Activated CD8-positive, alpha-beta memory T cell treated with anti-CD3 and anti-CD28 coated beads for 1 hour (primary cell): ENCODE measurements around the gene FAM240A.
A peak's percentile ranks its signal among the peaks of the same experiment; 100 is the strongest.

ENCODE experiments used
- DNase-seq, 2 donors: peaks; one replicate each; pipeline ENCODE4 v3.0.0-alpha.2; 2020; ENCODE audit warnings: low read depth in 1 of 2; ENCODE audit errors: extremely low read depth in 1 of 2

The FAM240A gene

GRCh38 chr3:46619845-46620778 lies 7.8 kb downstream of the FAM240A start:
- no peak for DNase-seq

- no peak for DNase-seq
Observed at GRCh38 chr3:46624533-46624932, 12.2 kb downstream of the FAM240A start.

DNA sequence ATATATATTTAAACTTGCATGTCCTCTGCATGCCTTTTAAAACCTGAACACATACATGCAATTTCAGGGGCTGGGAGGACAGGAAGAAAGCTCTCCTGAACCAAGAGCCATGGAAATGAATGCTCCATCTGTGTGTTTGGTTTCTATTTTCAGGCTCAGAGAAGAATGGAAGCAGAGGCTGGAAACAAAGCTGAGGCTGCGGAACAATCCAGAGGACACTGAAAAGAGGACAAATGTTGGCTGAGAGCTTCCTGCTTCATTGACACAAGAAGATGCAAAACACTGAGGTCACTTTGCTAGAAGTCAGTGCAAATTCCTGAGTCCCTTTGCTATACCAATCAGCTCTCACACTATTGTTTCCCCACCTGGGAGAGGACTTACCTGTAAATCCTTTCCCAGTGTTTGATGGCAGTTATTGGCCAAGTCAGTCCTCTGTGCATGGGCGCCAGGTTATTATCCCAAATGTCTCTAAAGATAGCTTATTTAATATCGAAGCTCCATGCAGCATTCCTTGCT lies 12.7 kb downstream of the FAM240A start:
- no peak for DNase-seq

DNA sequence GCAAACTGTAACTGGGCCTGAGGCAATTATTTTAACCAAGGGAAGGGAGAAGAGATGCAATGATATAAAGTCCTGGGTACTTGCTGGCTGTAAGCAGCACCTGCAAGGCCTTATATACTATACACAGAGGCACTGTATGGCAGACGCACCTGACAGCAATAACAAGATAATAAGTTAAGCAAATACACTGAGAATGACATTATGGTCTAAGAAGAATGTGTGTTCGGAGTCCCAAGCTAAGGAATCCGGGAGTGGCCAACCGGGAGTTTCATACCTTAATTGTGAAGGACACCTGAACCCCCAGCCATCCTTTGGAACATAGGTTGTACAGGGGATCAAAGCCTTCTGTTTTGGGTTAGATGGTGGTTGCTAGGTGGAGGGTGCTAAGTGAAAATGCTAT lies 13.7 kb downstream of the FAM240A start:
- DNase-seq, result no peak

- DNase-seq, result no peak
Observed at GRCh38 chr3:46627078-46627477, 14.8 kb downstream of the FAM240A start.

- DNase-seq, result no peak
Observed at GRCh38 chr3:46628901-46629369, 16.6 kb downstream of the FAM240A start.

- DNase-seq, result peak; percentile 41 to 68
Observed at GRCh38 chr3:46629551-46630517, 17.5 kb downstream of the FAM240A start.

DNA sequence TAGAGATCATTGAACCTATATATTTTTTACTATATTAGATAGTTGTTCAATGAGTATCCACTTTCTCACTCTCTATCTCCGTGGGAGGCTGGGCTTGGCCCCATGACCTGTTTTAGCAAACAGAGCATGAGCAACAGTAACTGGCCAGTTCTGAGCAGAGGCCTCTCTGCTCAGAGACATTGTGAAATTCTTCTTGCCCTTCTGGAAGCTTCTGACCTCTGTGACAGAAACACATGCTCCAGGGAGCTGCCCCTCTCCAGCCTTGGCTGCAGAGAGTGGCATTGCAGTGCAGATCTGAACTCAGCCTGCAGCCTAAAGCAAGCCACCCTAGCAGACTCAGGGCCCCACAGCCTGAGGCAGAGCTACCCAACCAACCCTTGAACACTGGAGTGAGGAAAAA lies 20.5 kb downstream of the FAM240A start:
- DNase-seq, result no peak

DNA sequence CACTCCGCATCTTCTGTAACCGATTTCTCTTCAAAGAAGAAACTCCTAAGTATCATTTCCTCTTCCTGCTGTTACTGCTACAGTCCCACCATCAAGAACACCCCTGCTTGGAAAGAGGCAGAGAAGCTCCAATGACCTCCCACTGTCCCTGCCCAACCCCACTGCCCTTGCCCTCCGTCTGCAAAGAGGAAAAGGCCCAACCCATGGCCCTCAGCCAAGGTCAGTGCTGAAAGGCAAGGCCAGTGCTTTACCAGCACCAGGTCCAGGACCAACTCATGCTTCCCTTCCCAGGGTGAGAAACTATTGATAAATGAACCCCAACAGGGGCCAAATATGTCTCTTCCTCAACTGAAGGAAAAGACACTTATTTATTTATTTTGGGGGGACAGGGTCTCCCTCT lies 22.5 kb downstream of the FAM240A start:
- no peak for DNase-seq

DNA sequence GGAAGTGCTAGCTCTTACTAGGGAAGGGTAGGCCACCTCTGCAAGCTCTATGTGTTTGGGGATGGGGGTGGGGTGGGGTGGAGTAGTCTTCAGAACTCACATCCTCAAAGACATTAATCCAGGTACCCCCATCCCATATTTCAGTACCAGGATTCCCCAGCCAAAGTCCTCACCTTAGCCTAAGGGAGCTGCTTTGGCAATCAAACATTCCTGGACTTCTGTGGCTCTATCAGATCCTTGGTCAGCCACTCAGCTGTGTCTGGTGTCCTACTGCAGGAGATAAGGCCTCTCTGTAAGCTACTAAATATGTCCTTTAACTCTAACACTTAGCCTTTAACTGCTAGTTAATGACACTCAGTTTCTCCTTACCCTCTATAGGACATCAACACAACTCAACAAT lies 26.9 kb downstream of the FAM240A start:
- DNase-seq, result no peak

DNA sequence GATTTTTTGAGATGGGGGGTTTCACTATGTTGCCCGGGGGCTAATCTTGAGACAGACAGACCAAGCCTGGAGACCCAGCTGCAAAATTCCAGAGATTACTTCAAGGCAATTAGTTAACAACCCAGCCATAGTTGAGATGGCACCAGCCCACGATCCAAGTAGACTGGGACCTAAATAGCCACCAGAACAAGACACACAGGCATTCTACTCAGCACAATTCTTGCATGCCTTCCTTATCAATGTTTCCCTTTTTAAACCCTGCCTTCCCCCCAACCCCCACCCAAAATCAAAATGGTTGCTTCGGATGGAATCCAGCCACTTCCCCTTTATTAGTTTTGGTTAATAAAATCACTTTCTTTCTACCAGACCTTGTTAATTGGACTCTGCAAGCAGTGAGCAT lies 28.6 kb downstream of the FAM240A start:
- no peak for DNase-seq

DNA sequence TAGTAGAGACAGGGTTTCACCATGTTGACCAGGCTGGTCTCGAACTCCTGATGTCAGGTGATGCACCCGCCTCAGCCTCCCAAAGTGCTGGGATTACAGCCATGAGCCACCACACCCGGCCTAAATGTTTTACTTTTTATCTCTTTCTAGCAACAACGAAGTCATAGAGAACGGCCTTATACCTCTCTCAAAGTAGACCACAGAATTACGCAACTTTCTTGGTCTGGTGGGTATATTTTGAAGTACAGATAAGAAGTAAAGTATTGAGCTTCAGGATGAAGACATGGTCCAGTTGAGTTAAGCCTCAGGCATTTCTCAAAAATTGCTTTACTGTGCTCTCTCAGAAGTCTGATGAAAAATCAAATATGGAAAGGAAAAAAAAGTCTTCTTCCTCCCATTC lies 30.6 kb downstream of the FAM240A start:
- no peak for DNase-seq

GRCh38 chr3:46643701-46644100 lies 31.4 kb downstream of the FAM240A start:
- no peak for DNase-seq

- DNase-seq, result no peak
Observed at GRCh38 chr3:46646700-46647099, 34.4 kb downstream of the FAM240A start.

DNA sequence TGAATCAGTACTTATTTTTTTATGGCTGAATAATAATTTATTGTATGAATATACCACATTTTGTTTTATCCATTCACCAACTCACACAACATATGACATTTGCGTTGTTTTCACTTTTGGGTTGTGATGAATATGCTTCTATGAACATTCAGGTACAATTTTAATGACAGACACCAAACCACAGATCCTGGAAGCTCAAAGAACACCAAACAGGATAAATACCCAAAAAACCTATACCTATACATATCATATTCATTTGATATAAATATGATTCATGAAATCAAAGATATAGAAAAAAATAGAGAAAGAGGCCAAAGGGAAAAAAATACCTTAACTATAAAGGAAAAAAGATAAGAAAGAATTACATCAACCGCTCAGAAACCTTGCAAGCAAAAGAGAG lies 35.8 kb downstream of the FAM240A start:
- DNase-seq, result no peak

DNA sequence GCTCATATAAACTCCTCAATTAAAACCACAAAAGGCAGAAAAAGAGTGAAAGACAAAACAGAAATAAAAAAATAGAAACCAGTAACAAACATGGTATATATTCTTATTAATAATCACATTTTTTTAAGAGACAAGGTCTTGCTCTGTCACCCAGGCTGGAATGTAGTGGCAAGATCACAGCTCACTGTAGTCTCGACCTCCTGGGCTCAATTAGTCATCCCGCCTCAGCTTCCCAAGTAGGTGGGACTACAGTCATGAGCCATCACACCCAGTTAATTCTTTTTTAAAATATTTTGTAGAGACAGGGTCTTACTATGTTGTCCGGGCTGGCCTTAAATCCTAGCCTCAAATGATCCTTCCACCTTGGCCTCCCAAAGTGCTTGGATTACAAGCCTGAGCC lies 37.1 kb downstream of the FAM240A start:
- no peak for DNase-seq

GRCh38 chr3:46651084-46651483 lies 38.8 kb downstream of the FAM240A start:
- DNase-seq, result no peak

DNA sequence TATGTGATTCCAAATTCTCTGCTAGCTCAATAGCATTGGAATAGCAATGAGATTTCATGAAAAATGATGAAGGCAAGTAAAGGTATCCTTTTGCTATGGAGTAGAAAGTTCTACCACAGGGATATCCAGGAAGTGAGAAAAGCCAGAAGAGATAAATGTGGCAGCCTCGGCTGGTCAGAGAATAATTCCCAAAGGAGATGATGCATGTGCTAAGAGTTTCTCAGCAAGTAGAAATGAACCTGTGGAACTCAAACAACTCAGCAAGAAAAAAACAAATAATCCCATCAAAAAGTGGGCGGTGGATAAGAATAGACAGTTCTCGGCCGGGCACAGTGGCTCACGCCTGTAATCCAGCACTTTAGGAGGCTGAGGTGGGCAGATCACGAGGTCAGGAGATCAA lies 42.9 kb downstream of the FAM240A start:
- DNase-seq, result no peak

DNA sequence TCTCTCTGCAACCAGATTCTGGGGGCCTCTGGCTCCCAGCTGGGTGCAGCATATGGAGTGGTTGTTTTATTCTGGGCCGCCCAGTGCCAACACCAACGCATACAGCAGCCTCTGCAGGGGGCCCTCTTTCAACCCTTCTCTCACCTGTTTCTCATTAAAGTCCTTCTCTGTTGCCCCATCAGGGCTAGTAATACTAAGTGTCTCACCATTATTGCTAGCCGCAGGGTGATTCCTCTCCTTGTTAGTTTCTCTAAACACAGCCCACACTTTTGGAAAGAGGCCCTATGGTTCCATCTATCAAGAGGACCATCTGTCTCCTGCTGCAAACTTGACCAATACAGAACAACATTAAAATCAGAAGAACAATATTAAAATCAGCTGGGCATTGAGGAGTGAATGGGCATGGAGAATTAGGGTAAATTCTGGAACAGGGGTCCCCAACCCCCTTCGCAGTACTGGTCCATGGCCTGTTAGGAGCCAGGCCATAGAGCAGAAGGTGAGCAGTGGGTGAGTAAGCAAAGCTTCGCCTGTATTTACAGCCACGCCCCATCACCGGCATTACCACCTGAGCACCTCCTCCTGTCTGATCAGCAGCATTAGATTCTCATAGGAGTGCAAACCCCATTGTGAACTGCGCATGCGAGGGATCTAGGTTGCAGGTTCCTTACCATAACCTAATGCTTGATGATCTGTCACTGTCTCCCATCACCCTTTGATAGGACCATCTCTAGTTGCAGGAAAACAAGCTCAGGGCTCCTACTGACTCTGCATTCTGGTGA lies 44.6 kb downstream of the FAM240A start:
- no peak for DNase-seq

DNA sequence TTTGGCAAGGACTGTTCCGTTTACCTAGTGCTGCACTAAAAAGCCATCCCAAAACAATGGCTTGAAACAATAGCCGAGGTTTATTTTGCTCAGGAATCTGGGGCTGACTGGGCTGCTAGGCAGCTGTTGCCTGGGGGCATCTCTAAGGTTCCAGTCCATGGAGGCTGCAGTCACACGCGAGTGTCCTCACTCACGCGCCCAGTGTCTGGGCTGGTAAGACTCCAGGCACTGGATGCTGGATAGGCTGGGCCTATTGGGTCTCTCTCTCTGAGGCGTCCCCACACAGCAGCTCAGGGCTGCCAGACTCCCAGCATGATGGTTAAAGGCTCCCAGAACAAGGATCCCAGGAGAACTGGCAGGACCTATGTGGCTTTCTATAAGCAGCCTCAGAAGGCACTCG lies 47.0 kb downstream of the FAM240A start:
- DNase-seq, result no peak

DNA sequence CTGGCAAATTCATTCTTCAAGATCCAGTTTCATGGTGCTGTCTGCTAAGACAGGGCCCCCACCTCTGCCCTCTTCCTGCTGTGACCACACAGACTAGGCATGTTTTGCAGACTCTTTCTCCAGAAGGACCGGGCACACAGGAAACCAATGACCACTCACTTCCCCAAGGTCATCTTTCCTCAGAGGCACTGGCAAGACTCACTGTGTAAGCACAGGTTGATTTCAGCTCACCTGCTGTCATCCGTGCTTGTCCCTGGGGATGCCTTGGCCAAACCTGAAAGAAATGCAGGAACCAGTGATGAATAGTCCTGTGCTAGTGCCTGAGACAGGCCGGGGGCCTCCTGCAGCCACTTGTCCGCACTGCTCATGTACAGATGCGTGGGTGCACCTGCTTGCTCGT lies 47.7 kb downstream of the FAM240A start:
- no peak for DNase-seq
